ENCODE data around the gene CLOCK. TPM values are rescaled to one million over a fixed set of nuclear protein-coding genes. Genes with fewer than 3 reads are reported as not detected.
A peak's percentile ranks its signal among the peaks of the same experiment; 100 is the strongest.

Gene CLOCK
- total RNA-seq, 1 donor from 2014 or later, result 35.9 TPM

DNA sequence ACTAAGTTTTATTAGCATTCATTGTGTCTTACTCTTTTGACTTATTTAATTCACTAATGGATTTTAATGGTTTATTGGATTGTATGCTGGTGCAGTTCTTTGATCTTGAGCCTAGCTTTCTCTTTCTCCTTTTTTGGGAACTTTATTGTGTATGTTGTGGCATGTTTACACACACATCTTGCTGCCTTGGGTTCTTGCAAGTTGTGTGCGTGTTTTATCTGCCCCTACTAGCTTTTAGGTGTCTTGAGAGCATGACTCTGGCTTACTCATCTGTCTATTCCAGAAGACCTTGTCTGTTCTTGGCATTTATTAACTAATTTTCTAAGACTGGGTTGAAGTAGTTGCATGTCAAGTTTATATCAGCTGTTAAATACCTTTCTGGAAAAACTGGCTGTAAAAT lies 148.2 kb downstream of the CLOCK start:
- Histone ChIP-seq H3K9me3 (ENCODE audit: low read depth) (no peaks in the 10 kb centered on the region), H2AFZ (replicated peaks) (no peak overlapping the region), H3K4me1 (peaks cover 15% of the 10 kb centered on the region), H3K36me3 (peaks cover 6% of the 10 kb centered on the region), H3K9ac (no peak overlapping the region), H3K4me3 (peak overlapping the region; percentile 95), H4K20me1 (ENCODE audit: low read depth) (peaks cover 40% of the 10 kb centered on the region), H3K27me3 (peaks cover 10% of the 10 kb centered on the region), H3F3A (ENCODE audit: low read depth) (peaks cover 5% of the 10 kb centered on the region), H3K4me2 (peak overlapping the region; percentile 82), H3K79me2 (ENCODE audit: low read depth) (peaks cover 74% of the 10 kb centered on the region), H3K27ac (no peak overlapping the region)
- no peaks in the 10 kb centered on the region for H3K9me3 Mint-ChIP-seq
- H3K36me3 Mint-ChIP-seq, result peaks cover 9% of the 10 kb centered on the region
- no peaks in the 10 kb centered on the region for H3K27me3 Mint-ChIP-seq (ENCODE audit: insufficient read depth, low read depth)
- no peak overlapping the region for H3K27ac Mint-ChIP-seq
- no peak for DNase-seq (ENCODE audit: low spot score)
- H3K4me1 Mint-ChIP-seq, result peaks cover 29% of the 10 kb centered on the region
- TF ChIP-seq EZH2 (IDR thresholded peaks at IDR 0.05) (no peak), EZH2phosphoT487 (IDR thresholded peaks at IDR 0.05) (no peak), CTCF (IDR thresholded peaks at IDR 0.05) (no peak)
- H3K4me3 Mint-ChIP-seq, result peak overlapping the region; percentile 90

- H3K9me3 ChIP-seq (ENCODE audit: low read depth), result no peaks in the 10 kb centered on the region
- Mint-ChIP-seq H3K36me3 (peaks cover 9% of the 10 kb centered on the region), H3K27ac (peak overlapping the region; percentile 55), H3K27me3 (ENCODE audit: insufficient read depth, low read depth) (no peaks in the 10 kb centered on the region), H3K9me3 (no peaks in the 10 kb centered on the region), H3K4me3 (peak overlapping the region; percentile 90), H3K4me1 (peaks cover 29% of the 10 kb centered on the region)
- no peak overlapping the region for H2AFZ ChIP-seq (replicated peaks)
- H3F3A ChIP-seq (ENCODE audit: low read depth), result peaks cover 5% of the 10 kb centered on the region
- H3K79me2 ChIP-seq (ENCODE audit: low read depth), result peaks cover 66% of the 10 kb centered on the region
- H3K4me3 ChIP-seq, result peak overlapping the region; percentile 95
- peak; percentile 21 for DNase-seq (ENCODE audit: low spot score)
- H3K36me3 ChIP-seq, result peaks cover 6% of the 10 kb centered on the region
- H3K27ac ChIP-seq, result no peak overlapping the region
- TF ChIP-seq EZH2 (IDR thresholded peaks at IDR 0.05) (no peak), CTCF (IDR thresholded peaks at IDR 0.05) (no peak), EZH2phosphoT487 (IDR thresholded peaks at IDR 0.05) (no peak)
- peaks cover 15% of the 10 kb centered on the region for H3K4me1 ChIP-seq
- peaks cover 40% of the 10 kb centered on the region for H4K20me1 ChIP-seq (ENCODE audit: low read depth)
- peak overlapping the region; percentile 87 for H3K9ac ChIP-seq
- peak overlapping the region; percentile 82 for H3K4me2 ChIP-seq
- H3K27me3 ChIP-seq, result peaks cover 10% of the 10 kb centered on the region
Observed at GRCh38 chr4:55397520-55398321, 149.0 kb downstream of the CLOCK start.

DNA sequence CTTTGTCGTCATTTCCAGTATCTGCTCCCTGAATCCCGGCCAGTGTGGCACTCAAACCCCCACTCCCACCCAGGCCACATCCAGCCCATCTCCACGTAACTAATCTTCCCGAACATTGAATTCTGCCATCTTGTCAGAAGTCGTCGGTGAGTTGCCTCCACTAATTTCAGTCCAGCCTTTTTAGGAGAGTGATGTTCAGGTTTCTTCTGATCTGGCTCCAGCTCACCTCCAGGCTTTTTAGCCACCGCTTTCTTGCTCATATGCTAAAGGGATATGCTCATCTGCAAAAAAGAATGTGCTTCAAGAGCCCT lies 149.6 kb downstream of the CLOCK start:
- Histone ChIP-seq H2AFZ (replicated peaks) (no peak overlapping the region), H3K36me3 (peaks cover 6% of the 10 kb centered on the region), H3F3A (ENCODE audit: low read depth) (peaks cover 5% of the 10 kb centered on the region), H3K4me1 (peaks cover 15% of the 10 kb centered on the region), H3K79me2 (ENCODE audit: low read depth) (peaks cover 61% of the 10 kb centered on the region), H3K4me3 (peak overlapping the region; percentile 95), H3K9ac (peak overlapping the region; percentile 87), H3K4me2 (peak overlapping the region; percentile 82), H3K9me3 (ENCODE audit: low read depth) (no peaks in the 10 kb centered on the region), H3K27me3 (peaks cover 10% of the 10 kb centered on the region), H3K27ac (no peak overlapping the region), H4K20me1 (ENCODE audit: low read depth) (peaks cover 40% of the 10 kb centered on the region)
- H3K9me3 Mint-ChIP-seq, result no peaks in the 10 kb centered on the region
- no peaks in the 10 kb centered on the region for H3K27me3 Mint-ChIP-seq (ENCODE audit: insufficient read depth, low read depth)
- peaks cover 9% of the 10 kb centered on the region for H3K36me3 Mint-ChIP-seq
- peak overlapping the region; percentile 90 for H3K4me3 Mint-ChIP-seq
- DNase-seq (ENCODE audit: low spot score), result no peak
- peaks cover 29% of the 10 kb centered on the region for H3K4me1 Mint-ChIP-seq
- H3K27ac Mint-ChIP-seq, result peak overlapping the region; percentile 53
- TF ChIP-seq CTCF (IDR thresholded peaks at IDR 0.05) (no peak), EZH2phosphoT487 (IDR thresholded peaks at IDR 0.05) (no peak), EZH2 (IDR thresholded peaks at IDR 0.05) (no peak)

Data from neural progenitor cell (in vitro differentiated cells).